Prostate gland (tissue), 2 donors: ENCODE measurements around the gene S100PBP. TPM values are rescaled to one million over a fixed set of nuclear protein-coding genes. Genes with fewer than 3 reads are reported as not detected.
"Not testable (repeated sequence)": the region's sequence is repeated elsewhere in the genome, so short reads cannot be mapped to it uniquely, and the experiment has no call there.

ENCODE experiments used
- DNase-seq: peaks from one replicate; pipeline ENCODE4 v3.0.0-alpha.2; 2019; ENCODE audit warnings: low spot score
- H3K27ac ChIP-seq, 2 donors: fragments of 200-600 bp; sonication (generic); 2 replicates each; pipeline ENCODE4 v1.5.1; 2017 to 2019
- H3K27me3 ChIP-seq: fragments of 200-600 bp; sonication (generic); replicated peaks from 2 replicates; pipeline ENCODE4 v1.5.1; 2019; ENCODE audit not compliant: insufficient read depth
- H3K36me3 ChIP-seq, 2 donors: fragments of 200-600 bp; sonication (generic); 1 replicate in 1 of 2; 2 replicates in 1 of 2; pipeline versions ENCODE4 v1.5.1 to v1.8.1; 2017 to 2019
- H3K4me1 ChIP-seq: fragments of 200-600 bp; sonication (generic); replicated peaks from 2 replicates; pipeline ENCODE4 v1.5.1; 2019
- H3K4me3 ChIP-seq, 2 donors: fragments of 200-600 bp; sonication (generic); 2 replicates each; pipeline ENCODE4 v1.5.1; 2017 to 2019
- H3K9me3 ChIP-seq: fragments of 200-600 bp; sonication (generic); 2 replicates; pipeline ENCODE4 v1.5.1; 2017
- POLR2A ChIP-seq: fragments of 450-650 bp; IDR thresholded peaks from one replicate; pipeline ENCODE4 v1.6.1; 2016; ENCODE audit warnings: antibody characterized with exemption, mild to moderate bottlenecking
- POLR2AphosphoS5 ChIP-seq: sonication (generic); formaldehyde crosslinking; IDR thresholded peaks from one replicate; pipeline ENCODE4 v1.6.1; 2017; ENCODE audit warnings: antibody characterized with exemption
- WGBS: methylation state at CpG from one replicate; pipeline ENCODE4 v1.1.5; 2018; 5-methylcytosine and 5-hydroxymethylcytosine counted together
- intact Hi-C: fragments of 100-400 bp; cut with DNase I; formaldehyde crosslinking; loops from one replicate; pipeline ENCODE4 v1.14.2; 2022
- total RNA-seq, 2 donors: library from RNA; depleted of rRNA; stranded (reverse); fragments of >200 nt; gene quantifications; one replicate each; pipeline ENCODE4 v1.1.0, GENCODE V29; 2016
- TF ChIP-seq, protein P1 (sequence below), 4 experiments: fragments of 200-600 bp in 2 of 4; fragments of 450-650 bp in 2 of 4; sonication (generic) in 2 of 4; IDR thresholded peaks; 1 replicate in 3 of 4; 2 replicates in 1 of 4; pipeline ENCODE4 v1.5.1; 2016 to 2019; ENCODE audit warnings: antibody characterized with exemption in 4 of 4, mild to moderate bottlenecking in 2 of 4, moderate library complexity in 2 of 4

Gene S100PBP
- total RNA-seq, 2 donors from 2014 or later, result 27.1 to 72.5 TPM

DNA sequence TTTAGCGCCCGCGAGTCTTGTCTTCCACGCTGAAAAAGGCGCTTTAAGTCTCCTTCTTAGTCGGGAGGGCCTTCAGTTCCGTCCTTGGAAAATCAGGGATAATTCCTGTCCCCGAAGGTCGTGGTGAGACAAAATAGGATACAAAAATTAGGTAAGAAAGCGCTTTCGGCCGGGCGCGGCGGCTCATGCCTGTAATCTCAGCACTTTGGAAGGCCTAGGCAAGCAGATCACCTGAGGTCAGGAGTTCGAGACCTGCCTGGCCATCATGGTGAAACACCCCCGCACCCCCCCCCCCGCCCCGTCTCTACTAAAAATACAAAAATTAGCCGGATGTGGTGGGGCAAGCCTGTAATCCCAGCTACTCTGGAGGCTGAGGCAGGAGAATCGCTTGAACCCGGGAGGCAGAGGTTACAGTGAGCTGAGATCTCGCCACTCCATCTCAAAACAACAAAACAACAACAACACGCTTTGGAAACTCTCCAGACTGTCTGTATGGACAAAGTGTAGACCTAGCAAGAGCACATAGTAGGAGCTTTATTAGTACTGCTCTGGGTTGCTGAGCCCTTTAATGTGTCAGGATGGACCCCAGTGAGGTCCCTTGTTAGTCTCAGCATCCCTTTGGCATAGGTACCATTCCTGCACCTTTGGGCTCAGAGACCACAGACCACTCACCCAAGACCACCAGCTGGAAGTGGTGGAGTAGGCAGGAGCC, 84.5 kb downstream of the S100PBP start:
- Histone ChIP-seq H3K27ac (peak overlapping the region; percentile 68 to 85), H3K27me3 (no peaks in the 10 kb centered on the region), H3K4me1 (no peaks in the 10 kb centered on the region), H3K36me3 (no peaks in the 10 kb centered on the region), H3K9me3 (no peaks in the 10 kb centered on the region), H3K4me3 (peak overlapping the region; percentile 79 to 85)
- WGBS, result 50% methylated on average over 24 of the region's 24 CpGs
- intact Hi-C loops, result no loop called here
- DNase-seq, result no peak
- TF ChIP-seq, protein P1, sequence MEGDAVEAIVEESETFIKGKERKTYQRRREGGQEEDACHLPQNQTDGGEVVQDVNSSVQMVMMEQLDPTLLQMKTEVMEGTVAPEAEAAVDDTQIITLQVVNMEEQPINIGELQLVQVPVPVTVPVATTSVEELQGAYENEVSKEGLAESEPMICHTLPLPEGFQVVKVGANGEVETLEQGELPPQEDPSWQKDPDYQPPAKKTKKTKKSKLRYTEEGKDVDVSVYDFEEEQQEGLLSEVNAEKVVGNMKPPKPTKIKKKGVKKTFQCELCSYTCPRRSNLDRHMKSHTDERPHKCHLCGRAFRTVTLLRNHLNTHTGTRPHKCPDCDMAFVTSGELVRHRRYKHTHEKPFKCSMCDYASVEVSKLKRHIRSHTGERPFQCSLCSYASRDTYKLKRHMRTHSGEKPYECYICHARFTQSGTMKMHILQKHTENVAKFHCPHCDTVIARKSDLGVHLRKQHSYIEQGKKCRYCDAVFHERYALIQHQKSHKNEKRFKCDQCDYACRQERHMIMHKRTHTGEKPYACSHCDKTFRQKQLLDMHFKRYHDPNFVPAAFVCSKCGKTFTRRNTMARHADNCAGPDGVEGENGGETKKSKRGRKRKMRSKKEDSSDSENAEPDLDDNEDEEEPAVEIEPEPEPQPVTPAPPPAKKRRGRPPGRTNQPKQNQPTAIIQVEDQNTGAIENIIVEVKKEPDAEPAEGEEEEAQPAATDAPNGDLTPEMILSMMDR (IDR thresholded peaks at IDR 0.05), result no peak

DNA sequence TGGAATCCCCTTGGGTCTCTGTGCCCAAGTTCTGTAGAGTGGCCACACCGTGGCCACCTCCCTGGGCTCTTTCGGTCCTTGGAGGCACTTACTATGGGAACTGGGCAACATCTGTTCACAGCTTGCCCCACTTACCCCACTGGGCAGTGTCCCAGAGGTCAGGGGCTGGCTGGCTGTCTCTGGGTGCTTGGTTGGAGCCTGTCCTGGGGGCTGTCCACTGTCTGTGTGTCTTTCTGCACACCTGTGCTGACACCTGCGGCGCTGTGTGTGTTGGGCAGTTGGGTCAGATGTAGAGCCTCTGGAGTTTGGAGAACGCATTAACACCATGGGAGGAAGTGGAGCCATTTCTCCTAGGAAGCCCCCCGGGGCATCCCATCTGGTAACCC, 85.1 kb downstream of the S100PBP start:
- no peak overlapping the region for H3K4me3 ChIP-seq
- no peaks in the 10 kb centered on the region for H3K4me1 ChIP-seq
- H3K9me3 ChIP-seq, result no peaks in the 10 kb centered on the region
- no peak for DNase-seq
- WGBS, result 78% methylated on average over 6 of the region's 6 CpGs
- H3K36me3 ChIP-seq, result no peaks in the 10 kb centered on the region
- H3K27ac ChIP-seq, result no peak overlapping the region
- intact Hi-C loops, result no loop called here
- no peaks in the 10 kb centered on the region for H3K27me3 ChIP-seq
- TF ChIP-seq POLR2A, result no peak
- TF ChIP-seq POLR2AphosphoS5, result no peak
- TF ChIP-seq, protein P1 (IDR thresholded peaks at IDR 0.05), result no peak

DNA sequence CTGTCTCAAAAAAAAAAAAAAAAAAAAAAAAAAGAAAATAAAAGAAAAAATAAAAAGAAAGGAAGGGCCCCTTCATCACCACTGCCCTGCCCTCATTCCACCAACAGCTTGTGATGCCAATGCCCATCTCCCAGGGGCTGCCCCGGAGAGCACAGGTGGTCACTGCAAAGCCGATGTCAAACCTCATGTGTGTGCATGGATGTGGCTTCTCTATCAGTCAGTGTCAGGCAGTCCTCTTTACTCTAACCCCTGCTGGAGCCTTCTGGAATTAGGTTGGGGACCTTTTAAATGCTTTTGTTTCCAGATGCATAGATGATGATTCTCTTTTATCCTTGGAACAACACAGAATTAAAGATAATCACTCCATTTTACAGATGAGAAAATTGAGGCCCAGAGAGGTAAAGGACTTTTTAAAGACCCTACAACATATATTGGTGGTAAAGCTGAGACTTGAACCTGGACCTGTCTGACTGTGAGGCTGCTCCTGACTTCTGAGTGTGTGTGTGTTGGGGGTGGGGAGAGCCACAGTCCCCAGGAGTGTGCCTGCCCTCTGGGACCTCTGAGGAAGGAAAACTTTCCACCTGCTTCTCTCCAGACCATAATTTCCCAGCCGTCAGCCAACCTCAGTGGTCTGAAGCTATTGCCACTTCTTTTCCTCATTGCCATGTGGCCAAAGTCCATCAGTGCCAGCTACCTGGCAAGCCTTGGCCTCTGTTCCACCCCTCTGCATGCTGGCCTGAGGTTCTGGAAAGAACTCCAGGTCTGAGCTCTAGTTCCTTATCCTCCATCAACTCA, 86.7 kb downstream of the S100PBP start:
- Histone ChIP-seq H3K27ac (peak overlapping the region in 1 of 2 donors; percentile 3), H3K4me1 (no peaks in the 10 kb centered on the region), H3K4me3 (no peak overlapping the region), H3K27me3 (no peaks in the 10 kb centered on the region), H3K36me3 (no peaks in the 10 kb centered on the region), H3K9me3 (no peaks in the 10 kb centered on the region)
- WGBS, result 72% methylated on average over 3 of the region's 3 CpGs
- DNase-seq, result no peak
- intact Hi-C loops, result no loop called here
- TF ChIP-seq, protein P1 (IDR thresholded peaks at IDR 0.05), result no peak
- peak; percentile 7 for TF ChIP-seq POLR2AphosphoS5

DNA sequence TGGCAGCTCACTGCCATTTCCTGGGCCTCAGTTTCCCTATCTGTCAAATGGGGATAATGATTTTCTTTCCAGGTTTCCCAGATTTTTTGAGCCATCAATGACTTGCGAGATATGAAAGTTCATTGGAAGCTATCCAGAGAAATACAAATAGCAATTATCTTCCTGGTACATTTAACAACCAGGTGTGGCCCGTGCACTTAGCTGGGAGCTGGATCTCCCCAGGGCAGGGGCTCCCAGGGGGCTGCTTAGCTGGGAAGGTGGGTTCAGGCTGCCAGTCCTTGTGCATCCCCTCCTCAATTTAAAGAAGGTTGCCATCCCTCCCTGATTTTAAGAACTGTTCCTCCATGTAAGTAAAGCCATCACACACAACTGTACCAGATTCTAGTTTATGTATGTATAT, 87.3 kb downstream of the S100PBP start:
- H3K9me3 ChIP-seq, result no peaks in the 10 kb centered on the region
- peak overlapping the region in 1 of 2 donors; percentile 3 for H3K27ac ChIP-seq
- TF ChIP-seq, protein P1 (IDR thresholded peaks at IDR 0.05), result no peak
- TF ChIP-seq POLR2AphosphoS5 (peak; percentile 2), POLR2A (no peak)
- H3K4me3 ChIP-seq, result no peak overlapping the region
- no peaks in the 10 kb centered on the region for H3K4me1 ChIP-seq
- DNase-seq, result no peak
- H3K27me3 ChIP-seq, result no peaks in the 10 kb centered on the region
- no peaks in the 10 kb centered on the region for H3K36me3 ChIP-seq
- 63% methylated on average over 2 of the region's 2 CpGs for WGBS
- intact Hi-C loops, result no loop called here

DNA sequence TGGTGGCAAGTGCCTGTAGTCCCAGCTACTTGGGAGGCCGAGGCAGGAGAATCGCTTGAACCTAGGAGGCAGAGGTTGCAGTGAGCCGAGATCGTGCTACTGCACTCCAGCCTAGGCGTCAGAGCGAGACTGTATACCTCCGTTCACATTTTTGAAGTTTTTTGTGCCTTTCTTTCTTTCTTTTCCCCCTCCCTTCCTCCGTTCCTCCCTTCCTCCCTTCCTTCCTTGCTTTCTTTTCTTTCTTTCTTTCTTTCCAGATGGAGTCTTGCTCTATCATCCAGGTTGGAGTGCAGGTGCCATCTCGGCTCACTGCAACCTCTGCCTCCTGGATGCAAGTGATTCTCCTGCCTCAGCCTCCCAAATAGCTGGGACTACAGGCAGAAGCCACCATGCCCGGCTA, 88.1 kb downstream of the S100PBP start:
- H3K4me1 ChIP-seq, H3K27ac ChIP-seq, DNase-seq, H3K9me3 ChIP-seq, H3K4me3 ChIP-seq, H3K27me3 ChIP-seq, H3K36me3 ChIP-seq, intact Hi-C loops: not testable (repeated sequence)
- WGBS, result 83% methylated on average over 10 of the region's 10 CpGs
